PFSK-1 (cell line): ENCODE measurements around the gene SLC24A3.

Experiments used
- POLR2AphosphoS5 ChIP-seq: IDR thresholded peaks from 2 replicates; pipeline ENCODE4 v1.6.1; 2012; ENCODE audit warnings: low read depth, mild to moderate bottlenecking, control low read depth, low read length, moderate library complexity
- REST ChIP-seq, 2 experiments: IDR thresholded peaks; 2 replicates each; pipeline versions ENCODE4 v1.6.1 to v1.8.0; 2011 to 2012; ENCODE audit warnings: low read depth in 2 of 2, low read length in 2 of 2, control low read depth in 1 of 2, inconsistent platforms in 1 of 2, mild to moderate bottlenecking in 1 of 2, moderate library complexity in 1 of 2; ENCODE audit not compliant: insufficient read depth in 1 of 2
- TAF1 ChIP-seq: IDR thresholded peaks from 2 replicates; pipeline ENCODE4 v1.6.1; 2012; ENCODE audit warnings: low read length, control low read depth, borderline replicate concordance; ENCODE audit not compliant: insufficient read depth

DNA sequence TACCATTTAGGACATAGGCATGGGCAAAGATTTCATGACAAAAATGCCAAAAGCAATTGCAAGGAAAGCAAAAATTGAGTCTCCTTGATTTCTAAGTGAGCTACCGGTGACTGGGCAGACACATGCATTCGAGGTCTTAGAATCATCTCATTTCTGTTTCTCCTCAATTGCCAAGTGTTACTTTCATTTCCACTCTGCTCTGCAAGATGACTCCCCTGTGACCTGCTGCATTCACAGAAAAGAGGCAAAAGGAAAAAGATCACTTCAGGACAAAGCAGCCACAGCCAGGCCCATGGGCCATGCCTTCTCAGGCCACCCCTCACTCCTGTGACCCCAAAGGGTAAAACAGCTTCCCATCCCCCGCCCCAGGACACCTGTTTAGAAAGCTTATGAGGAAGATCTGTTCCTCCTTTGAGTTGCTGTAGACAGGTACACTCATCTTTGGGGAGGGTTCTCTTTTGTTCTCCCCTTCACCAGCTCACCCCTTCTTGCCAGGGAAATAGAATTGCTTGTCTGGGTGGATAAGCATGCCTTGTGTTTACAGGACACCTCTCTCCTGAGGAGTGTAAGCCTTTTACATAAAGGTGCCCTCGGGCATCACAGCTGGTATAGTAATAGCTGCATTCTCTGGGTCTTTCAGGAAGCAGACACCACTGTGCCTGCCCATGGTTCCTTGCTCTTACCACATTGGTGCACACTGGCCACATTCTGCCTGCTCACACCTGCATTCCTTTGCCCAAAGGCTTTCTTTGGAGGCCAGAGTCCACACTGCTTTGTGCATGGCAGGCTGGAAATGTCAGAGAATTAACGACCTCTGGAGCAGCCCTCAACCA, 105.0 kb downstream of the SLC24A3 start:
- no peak for TF ChIP-seq POLR2AphosphoS5
- TF ChIP-seq REST (IDR thresholded peaks at IDR 0.05; ENCODE audit: insufficient read depth in 1 of 2, low read depth in 2 of 2, low read length in 2 of 2), result no peak
- no peak for TF ChIP-seq TAF1
